ENCODE measurements around the gene PLEKHM3. TPM values are rescaled to one million over a fixed set of nuclear protein-coding genes. Genes with fewer than 3 reads are reported as not detected.

PLEKHM3 gene
- polyA plus RNA-seq, 1 donor (not counting 4 experiments of a cell fraction or from before 2014, with no cell fraction given) = 2.9 TPM

DNA sequence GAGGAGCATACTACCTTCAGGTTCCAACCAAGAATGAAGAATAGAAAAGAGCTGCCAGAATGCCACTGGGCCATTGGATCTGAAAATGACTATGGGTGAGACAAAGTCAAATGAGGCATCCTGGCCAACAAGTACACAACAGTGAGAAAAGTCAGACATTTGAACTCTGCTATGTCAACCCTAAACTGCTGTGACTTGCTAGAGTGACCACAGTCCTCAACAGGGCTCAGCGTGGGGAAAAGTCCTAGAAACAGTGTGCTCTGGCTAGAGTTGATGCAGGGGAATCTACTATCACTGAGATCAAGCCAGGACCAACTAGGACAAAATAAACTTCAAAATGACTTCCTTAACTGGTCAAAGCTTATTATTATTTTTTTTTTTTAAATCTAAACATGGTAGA, 157.4 kb downstream of the PLEKHM3 start:
- Histone ChIP-seq H2AFZ (ENCODE audit: control insufficient read depth, low read length) (no peak overlapping the region), H3K4me2 (ENCODE audit: control insufficient read depth, extremely low read depth, insufficient read depth, low read depth, low read length) (no peak overlapping the region), H3K4me3 (ENCODE audit: control insufficient read depth in 2 of 3, extremely low read depth in 1 of 3, insufficient read depth in 2 of 3, low read depth in 1 of 3, low read length in 3 of 3) (no peak overlapping the region), H3K9ac (ENCODE audit: control insufficient read depth, extremely low read depth, insufficient read depth, low read length) (no peak overlapping the region), H3K4me1 (ENCODE audit: control insufficient read depth, extremely low read depth, insufficient read depth, low read length) (peaks cover 11% of the 10 kb centered on the region), H4K20me1 (ENCODE audit: control insufficient read depth, extremely low read depth, insufficient read depth, low read length) (no peaks in the 10 kb centered on the region), H3K27me3 (ENCODE audit: control insufficient read depth, extremely low read depth, insufficient read depth, low read length) (no peaks in the 10 kb centered on the region), H3K36me3 (ENCODE audit: control insufficient read depth in 2 of 2, extremely low read depth in 1 of 2, insufficient read depth in 2 of 2, low read length in 2 of 2) (no peaks in the 10 kb centered on the region), H3K79me2 (ENCODE audit: control insufficient read depth, insufficient read depth, low read length) (no peaks in the 10 kb centered on the region), H3K27ac (ENCODE audit: control insufficient read depth, insufficient read depth, low read length) (no peak overlapping the region), H3K9me1 (ENCODE audit: control insufficient read depth, extremely low read depth, insufficient read depth, low read length) (no peaks in the 10 kb centered on the region), H3K9me3 (ENCODE audit: control insufficient read depth, low read depth, low read length) (no peaks in the 10 kb centered on the region)
- TF ChIP-seq, protein P1, sequence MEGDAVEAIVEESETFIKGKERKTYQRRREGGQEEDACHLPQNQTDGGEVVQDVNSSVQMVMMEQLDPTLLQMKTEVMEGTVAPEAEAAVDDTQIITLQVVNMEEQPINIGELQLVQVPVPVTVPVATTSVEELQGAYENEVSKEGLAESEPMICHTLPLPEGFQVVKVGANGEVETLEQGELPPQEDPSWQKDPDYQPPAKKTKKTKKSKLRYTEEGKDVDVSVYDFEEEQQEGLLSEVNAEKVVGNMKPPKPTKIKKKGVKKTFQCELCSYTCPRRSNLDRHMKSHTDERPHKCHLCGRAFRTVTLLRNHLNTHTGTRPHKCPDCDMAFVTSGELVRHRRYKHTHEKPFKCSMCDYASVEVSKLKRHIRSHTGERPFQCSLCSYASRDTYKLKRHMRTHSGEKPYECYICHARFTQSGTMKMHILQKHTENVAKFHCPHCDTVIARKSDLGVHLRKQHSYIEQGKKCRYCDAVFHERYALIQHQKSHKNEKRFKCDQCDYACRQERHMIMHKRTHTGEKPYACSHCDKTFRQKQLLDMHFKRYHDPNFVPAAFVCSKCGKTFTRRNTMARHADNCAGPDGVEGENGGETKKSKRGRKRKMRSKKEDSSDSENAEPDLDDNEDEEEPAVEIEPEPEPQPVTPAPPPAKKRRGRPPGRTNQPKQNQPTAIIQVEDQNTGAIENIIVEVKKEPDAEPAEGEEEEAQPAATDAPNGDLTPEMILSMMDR (optimal IDR thresholded peaks at IDR 0.05 in 1 of 3, IDR thresholded peaks at IDR 0.05 in 1 of 3, conservative IDR thresholded peaks at IDR 0.05 in 1 of 3; ENCODE audit: extremely low read depth in 1 of 3, insufficient read depth in 2 of 3, low read length in 3 of 3) = no peak
- no peak for TF ChIP-seq EZH2 (IDR thresholded peaks at IDR 0.05; ENCODE audit: low read length)
- DNase-seq (ENCODE audit: low read depth, low spot score) (no peak), FAIRE-seq (no peak)
- dilution Hi-C loops (cut with MboI; ENCODE audit: extremely low pct_ligation_motif_present, low sequenced_read_pairs) = no loop called here

DNA sequence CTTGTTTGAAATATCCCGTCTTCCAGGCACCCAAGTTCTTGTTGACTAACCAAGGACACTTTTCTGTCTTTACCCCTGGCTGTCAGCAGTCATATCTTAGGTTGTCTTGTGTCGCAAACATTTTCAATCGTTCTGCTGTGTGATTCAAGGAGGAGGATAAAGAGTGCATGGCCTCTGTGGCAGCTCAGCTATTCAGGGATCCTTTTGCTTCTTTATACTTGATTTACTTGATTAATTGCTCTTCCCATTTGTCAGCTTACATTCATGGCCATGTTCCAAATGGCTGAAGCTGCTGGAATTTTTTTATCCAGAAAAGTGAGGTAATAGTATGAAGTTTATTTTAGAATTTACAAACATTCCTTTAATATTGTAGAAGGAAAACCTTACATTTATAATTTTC, 158.3 kb downstream of the PLEKHM3 start:
- no peak for FAIRE-seq
- TF ChIP-seq, protein P1 (optimal IDR thresholded peaks at IDR 0.05 in 1 of 3, IDR thresholded peaks at IDR 0.05 in 1 of 3, conservative IDR thresholded peaks at IDR 0.05 in 1 of 3; ENCODE audit: extremely low read depth in 1 of 3, insufficient read depth in 2 of 3, low read length in 3 of 3) = no peak
- TF ChIP-seq EZH2 (IDR thresholded peaks at IDR 0.05; ENCODE audit: low read length) = no peak
- dilution Hi-C loops (cut with MboI; ENCODE audit: extremely low pct_ligation_motif_present, low sequenced_read_pairs) = no loop called here

More for the DNA sequence above, 158.3 kb downstream of the PLEKHM3 start:
- Histone ChIP-seq H3K9ac (ENCODE audit: control insufficient read depth, extremely low read depth, insufficient read depth, low read length) (no peak overlapping the region), H3K4me3 (ENCODE audit: control insufficient read depth in 2 of 3, extremely low read depth in 1 of 3, insufficient read depth in 2 of 3, low read depth in 1 of 3, low read length in 3 of 3) (no peak overlapping the region), H3K27ac (ENCODE audit: control insufficient read depth, insufficient read depth, low read length) (no peak overlapping the region), H4K20me1 (ENCODE audit: control insufficient read depth, extremely low read depth, insufficient read depth, low read length) (no peaks in the 10 kb centered on the region), H3K4me2 (ENCODE audit: control insufficient read depth, extremely low read depth, insufficient read depth, low read depth, low read length) (no peak overlapping the region), H3K9me3 (ENCODE audit: control insufficient read depth, low read depth, low read length) (no peaks in the 10 kb centered on the region), H2AFZ (ENCODE audit: control insufficient read depth, low read length) (no peak overlapping the region), H3K27me3 (ENCODE audit: control insufficient read depth, extremely low read depth, insufficient read depth, low read length) (no peaks in the 10 kb centered on the region), H3K36me3 (ENCODE audit: control insufficient read depth in 2 of 2, extremely low read depth in 1 of 2, insufficient read depth in 2 of 2, low read length in 2 of 2) (no peaks in the 10 kb centered on the region), H3K9me1 (ENCODE audit: control insufficient read depth, extremely low read depth, insufficient read depth, low read length) (no peaks in the 10 kb centered on the region), H3K4me1 (ENCODE audit: control insufficient read depth, extremely low read depth, insufficient read depth, low read length) (peaks cover 11% of the 10 kb centered on the region), H3K79me2 (ENCODE audit: control insufficient read depth, insufficient read depth, low read length) (no peaks in the 10 kb centered on the region)
- no peak for DNase-seq (ENCODE audit: low read depth, low spot score)

Measured in keratinocyte (primary cell).